HG03457 (cell line): ENCODE results near the gene CCDC63.

Source experiments
- ATAC-seq: cut with Tn5 transposase; IDR thresholded peaks from one replicate; pipeline ENCODE4 v1.9.1; 2021; ENCODE audit warnings: moderate number of reproducible peaks; ENCODE audit not compliant: unreplicated experiment

CCDC63 gene

DNA sequence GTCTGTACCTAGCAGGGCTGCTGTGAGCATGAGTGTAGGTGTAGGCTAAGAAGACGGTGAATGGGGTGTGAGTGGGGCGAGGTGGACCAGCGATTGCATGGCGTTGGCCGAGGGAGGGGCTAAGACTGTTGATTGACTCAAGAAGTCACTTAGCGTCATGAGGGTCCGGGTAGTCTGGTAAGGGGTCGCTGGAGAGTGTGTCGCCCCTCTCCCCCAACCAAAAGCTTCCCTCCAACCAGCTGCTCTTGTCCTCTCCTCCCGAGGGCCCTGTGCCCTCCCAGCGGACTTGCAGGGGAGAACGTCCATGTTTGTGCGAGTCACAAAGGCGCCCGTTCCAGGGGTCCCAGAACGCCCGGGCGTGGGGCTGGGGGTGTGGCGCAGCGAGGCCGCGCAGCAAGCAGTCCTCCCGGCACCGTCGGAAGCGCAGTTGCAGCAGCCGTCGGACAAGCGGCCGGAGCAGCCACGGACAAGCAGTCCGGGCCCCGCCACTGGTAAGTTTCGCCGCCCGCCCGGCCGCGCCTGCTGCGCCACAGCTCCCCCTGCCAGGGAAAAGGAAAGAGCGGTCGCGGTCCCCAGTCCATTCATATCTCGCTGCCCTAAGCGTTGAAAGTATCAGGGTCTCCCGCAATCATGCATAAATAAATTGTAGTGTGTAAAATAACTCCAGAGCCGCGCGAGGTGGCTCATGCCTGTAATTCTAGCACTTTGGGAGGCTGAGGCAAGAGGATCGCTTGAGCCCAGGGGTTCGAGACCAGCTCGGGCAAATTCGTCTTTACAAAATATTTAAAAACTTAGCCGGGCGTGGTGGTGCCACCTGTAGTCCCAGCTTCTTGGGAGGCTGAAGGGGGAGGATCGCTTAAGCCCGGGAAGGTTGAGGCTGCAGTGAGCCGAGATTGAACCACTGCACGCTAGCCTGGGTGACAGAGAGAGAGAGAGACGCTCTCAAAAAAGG lies at the start of gene CCDC63:
Gene CCDC63 (plus strand): TSS at position 373 of the 952 bp plus-strand sequence. CDS start 5,968 bp downstream, outside the sequence.
- ATAC-seq = no peak

- no peak for ATAC-seq
Observed at GRCh38 chr12:110798461-110798860, 48.3 kb upstream of the CCDC63 start.

- no peak for ATAC-seq
Observed at GRCh38 chr12:110802489-110802888, 44.3 kb upstream of the CCDC63 start.

GRCh38 chr12:110804406-110804805 lies 42.4 kb upstream of the CCDC63 start:
- ATAC-seq = no peak

- ATAC-seq = no peak
Observed at GRCh38 chr12:110807640-110808039, 39.1 kb upstream of the CCDC63 start.

DNA sequence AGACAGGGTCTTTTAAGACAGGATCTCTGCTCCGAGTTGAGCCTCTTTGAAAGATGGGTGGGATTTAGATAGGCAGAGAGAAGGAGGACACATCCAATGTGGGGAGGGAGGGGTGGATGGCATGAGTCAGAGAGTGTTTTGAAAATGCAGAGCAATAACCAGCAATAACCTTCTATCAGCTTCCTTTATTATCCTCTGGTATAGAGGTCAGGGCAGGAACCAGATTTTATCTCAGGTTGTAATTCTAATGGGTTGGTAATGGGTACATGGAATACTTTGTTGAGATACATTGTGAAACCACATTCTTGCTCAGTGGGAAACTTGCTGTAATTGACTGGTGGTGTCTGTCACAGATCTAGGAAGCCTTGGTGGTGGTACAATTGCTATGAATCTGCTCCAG lies 37.6 kb upstream of the CCDC63 start:
- ATAC-seq = no peak

GRCh38 chr12:110811972-110812371 lies 34.8 kb upstream of the CCDC63 start:
- ATAC-seq = no peak

GRCh38 chr12:110813285-110813684 lies 33.5 kb upstream of the CCDC63 start:
- ATAC-seq = no peak

- no peak for ATAC-seq
Observed at GRCh38 chr12:110813756-110814155, 33.0 kb upstream of the CCDC63 start.

GRCh38 chr12:110816248-110816647 lies 30.5 kb upstream of the CCDC63 start:
- ATAC-seq = no peak

GRCh38 chr12:110816779-110817178 lies 30.0 kb upstream of the CCDC63 start:
- ATAC-seq = no peak

- ATAC-seq = no peak
Observed at GRCh38 chr12:110818511-110818910, 28.3 kb upstream of the CCDC63 start.

- ATAC-seq = no peak
Observed at GRCh38 chr12:110819150-110819549, 27.6 kb upstream of the CCDC63 start.

DNA sequence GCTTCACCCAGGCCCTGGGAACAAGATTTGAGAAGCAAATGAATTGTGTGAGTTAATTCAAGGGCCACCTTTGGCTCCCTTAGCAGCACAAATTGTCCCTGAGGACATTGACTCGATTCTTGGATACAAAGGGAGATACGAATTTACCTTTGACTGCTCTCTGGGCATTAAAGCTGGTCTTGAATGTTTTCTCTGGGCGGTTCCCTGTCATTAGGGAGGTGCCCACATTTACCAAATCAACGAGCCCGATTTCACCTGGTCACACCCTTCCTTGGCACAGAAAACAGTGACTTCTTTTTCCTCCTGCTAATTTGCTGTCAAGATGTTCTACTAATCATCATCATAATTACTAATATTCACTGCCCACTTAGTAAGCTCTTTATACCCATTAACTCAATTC lies 27.1 kb upstream of the CCDC63 start:
- ATAC-seq = no peak

DNA sequence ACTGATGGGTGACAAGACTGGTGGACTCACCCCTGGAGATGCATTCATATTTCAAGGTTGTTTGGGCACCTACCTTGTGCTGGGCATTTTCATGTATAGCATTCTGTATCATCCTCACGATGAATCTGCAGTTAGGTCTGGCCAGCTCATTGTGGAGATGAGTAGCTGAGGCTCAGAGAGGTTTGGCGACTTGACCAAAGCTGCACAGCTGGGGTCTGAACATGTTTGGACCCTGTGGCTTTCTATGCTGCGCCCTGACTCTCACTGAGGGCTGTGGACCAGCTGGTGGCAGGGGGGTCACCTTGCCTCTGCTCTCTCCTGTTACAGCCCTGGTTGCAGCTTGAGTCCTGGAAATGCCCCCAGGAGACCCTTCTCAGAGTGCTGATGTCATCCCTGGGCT lies 24.9 kb upstream of the CCDC63 start:
- ATAC-seq = no peak

- ATAC-seq = no peak
Observed at GRCh38 chr12:110822821-110823415, 23.9 kb upstream of the CCDC63 start.

DNA sequence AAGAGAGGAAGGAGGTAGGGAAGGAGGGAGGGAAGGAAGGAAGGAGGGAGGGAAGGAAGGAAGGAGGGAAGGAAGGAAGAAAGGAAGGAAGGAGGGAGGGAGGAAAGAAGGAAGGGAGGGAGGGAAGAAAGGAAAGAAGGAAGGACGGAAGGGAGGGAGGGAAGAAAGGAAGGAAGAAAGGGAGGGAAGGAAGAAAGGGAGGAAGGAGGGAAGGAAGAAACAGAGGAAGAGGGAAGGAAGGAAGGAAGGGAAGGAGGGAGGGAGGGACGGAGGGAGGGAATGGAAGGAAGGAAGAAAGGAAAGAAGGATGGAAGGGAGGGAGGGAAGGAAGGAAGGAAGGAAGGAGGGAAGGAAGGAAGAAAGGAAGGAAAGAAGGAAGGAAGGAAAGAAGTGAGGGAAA lies 22.4 kb upstream of the CCDC63 start:
- ATAC-seq = no peak

GRCh38 chr12:110825530-110825929 lies 21.3 kb upstream of the CCDC63 start:
- ATAC-seq = no peak

DNA sequence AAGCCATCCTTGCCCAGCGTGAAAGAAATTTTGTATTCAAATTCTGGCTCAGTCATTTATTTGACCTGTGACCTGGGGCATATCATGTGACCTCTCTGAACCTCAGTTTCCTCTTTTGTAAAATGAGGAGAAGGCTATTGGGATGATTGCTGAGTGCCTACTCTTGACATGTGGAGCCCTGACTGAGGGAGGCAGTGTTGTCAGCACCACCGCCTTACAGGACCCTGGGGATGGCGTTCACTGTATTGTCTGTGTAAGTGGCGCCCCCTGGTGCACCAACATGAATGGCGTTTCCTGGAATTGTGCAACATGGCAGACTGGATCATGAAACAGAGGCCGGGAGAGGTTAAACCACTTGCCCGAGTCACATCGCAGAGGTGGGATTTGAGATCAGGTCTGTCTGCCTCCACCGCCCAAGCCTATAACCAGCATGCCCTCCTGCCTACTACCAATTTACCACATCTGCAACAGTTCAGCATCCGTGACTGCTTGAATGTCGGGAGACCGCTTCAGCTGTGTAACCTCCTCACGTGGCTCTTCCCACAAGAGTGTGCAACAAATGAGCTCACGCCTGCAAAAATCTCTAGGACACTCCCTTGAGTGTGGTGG lies 20.1 kb upstream of the CCDC63 start:
- no peak for ATAC-seq

GRCh38 chr12:110829308-110829707 lies 17.5 kb upstream of the CCDC63 start:
- ATAC-seq = no peak

GRCh38 chr12:110836291-110836690 lies 10.5 kb upstream of the CCDC63 start:
- no peak for ATAC-seq

DNA sequence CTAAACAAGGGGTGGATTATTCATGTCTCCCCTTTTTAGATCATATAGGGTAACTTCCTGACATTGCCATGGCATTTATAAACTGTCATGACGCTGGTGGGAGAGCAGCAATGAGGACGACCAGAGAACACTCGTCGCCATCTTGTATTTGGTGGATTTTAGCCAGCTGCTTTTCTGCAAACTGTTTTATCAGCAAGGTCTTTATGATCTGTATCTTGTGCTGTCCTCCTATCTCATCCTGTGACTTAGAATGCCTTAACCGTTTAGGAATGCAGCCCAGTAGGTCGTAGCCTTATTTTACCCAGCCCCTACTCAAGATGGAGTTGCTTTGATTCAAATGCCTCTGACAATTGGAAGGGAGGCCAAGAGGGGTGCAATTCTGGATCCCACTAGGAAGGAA lies 5.8 kb upstream of the CCDC63 start:
- no peak for ATAC-seq
